ENCODE data around the gene EXD2.

The EXD2 gene

DNA sequence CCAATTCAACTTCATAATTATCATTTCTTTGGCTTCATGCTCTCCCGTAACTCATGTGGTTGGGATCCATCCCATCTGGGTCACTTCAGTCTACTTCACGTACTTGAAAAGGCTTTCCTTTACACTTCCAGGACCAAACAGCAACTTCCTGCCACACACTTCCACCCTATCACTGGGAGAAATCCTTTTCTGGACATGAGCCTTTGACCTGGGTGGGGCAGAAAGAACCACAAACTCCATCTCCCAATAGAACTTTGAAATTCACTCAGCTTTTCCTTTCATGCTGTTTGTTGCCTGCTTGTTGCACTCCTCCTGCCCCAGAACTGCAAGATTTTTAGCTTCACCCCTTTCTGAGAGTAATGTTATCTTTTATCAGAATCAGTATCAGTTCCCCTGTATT lies 50.3 kb downstream of the EXD2 start:
- Histone ChIP-seq H3K36me3 (ENCODE audit: low read depth) (peaks cover 39% of the 10 kb centered on the region), H3K4me3 (ENCODE audit: severe bottlenecking) (no peak overlapping the region), H3K27ac (ENCODE audit: poor library complexity, severe bottlenecking) (no peak overlapping the region), H3K27me3 (ENCODE audit: insufficient read depth, poor library complexity, severe bottlenecking) (no peaks in the 10 kb centered on the region), H3K4me1 (ENCODE audit: insufficient read depth, poor library complexity, severe bottlenecking) (no peaks in the 10 kb centered on the region), H3K9me3 (ENCODE audit: severe bottlenecking) (no peaks in the 10 kb centered on the region)
- DNase-seq (ENCODE audit: low spot score) (no peak), ATAC-seq (ENCODE audit: low read depth) (no peak)
- TF ChIP-seq, protein P1, sequence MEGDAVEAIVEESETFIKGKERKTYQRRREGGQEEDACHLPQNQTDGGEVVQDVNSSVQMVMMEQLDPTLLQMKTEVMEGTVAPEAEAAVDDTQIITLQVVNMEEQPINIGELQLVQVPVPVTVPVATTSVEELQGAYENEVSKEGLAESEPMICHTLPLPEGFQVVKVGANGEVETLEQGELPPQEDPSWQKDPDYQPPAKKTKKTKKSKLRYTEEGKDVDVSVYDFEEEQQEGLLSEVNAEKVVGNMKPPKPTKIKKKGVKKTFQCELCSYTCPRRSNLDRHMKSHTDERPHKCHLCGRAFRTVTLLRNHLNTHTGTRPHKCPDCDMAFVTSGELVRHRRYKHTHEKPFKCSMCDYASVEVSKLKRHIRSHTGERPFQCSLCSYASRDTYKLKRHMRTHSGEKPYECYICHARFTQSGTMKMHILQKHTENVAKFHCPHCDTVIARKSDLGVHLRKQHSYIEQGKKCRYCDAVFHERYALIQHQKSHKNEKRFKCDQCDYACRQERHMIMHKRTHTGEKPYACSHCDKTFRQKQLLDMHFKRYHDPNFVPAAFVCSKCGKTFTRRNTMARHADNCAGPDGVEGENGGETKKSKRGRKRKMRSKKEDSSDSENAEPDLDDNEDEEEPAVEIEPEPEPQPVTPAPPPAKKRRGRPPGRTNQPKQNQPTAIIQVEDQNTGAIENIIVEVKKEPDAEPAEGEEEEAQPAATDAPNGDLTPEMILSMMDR (IDR thresholded peaks at IDR 0.05; ENCODE audit: poor library complexity, severe bottlenecking), result no peak

DNA sequence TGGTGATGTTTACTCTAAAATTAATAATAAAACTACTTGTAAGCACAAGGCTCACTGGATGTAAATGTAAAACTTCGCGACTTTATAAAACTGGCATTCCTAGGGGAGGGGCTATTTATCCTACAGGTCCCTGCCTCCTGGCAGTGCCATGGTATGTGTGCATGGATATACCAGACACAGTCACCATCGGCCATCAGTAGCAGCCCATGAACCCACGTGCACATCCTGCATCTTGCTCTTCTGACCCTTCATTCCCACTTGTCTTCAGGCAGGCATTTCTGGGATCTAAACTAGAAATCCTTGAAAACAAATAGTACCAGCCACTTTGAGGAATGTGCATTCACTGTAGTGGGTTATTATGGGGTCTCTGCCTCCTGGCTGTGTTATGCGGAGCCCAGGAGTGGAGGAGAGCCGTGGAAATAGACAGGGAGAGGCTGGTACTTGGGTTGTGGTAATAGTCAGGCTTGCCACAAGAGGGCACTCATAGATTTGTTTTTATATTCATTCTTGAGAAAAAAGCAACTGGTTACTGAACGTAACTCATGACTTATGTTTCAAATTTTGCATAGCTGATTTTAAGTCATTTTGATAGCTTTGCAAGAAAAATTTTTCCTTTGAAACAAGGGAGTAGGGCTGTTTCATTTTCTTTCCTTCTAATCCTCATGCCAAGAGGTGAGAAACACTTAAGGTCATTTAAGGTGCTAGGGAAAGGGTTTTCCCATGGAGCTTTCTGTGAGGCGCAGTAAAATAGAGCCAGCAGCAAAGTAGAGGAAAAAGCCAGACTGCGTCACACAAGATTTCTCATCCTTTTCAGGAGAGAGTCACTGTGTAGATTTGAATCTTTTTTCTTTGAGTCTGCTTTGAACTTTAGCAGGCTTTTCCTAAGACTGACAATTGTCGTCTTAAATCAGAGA lies 51.3 kb downstream of the EXD2 start:
- Histone ChIP-seq H3K4me1 (ENCODE audit: insufficient read depth, poor library complexity, severe bottlenecking) (no peaks in the 10 kb centered on the region), H3K9me3 (ENCODE audit: severe bottlenecking) (no peaks in the 10 kb centered on the region), H3K4me3 (ENCODE audit: severe bottlenecking) (no peak overlapping the region), H3K27ac (ENCODE audit: poor library complexity, severe bottlenecking) (no peak overlapping the region), H3K36me3 (ENCODE audit: low read depth) (peaks cover 32% of the 10 kb centered on the region), H3K27me3 (ENCODE audit: insufficient read depth, poor library complexity, severe bottlenecking) (no peaks in the 10 kb centered on the region)
- TF ChIP-seq, protein P1 (IDR thresholded peaks at IDR 0.05; ENCODE audit: poor library complexity, severe bottlenecking), result peak; percentile 91
- DNase-seq (ENCODE audit: low spot score), result no peak
- peak; percentile 73; the same call in 1 of the 3 replicates for ATAC-seq (ENCODE audit: low read depth)

DNA sequence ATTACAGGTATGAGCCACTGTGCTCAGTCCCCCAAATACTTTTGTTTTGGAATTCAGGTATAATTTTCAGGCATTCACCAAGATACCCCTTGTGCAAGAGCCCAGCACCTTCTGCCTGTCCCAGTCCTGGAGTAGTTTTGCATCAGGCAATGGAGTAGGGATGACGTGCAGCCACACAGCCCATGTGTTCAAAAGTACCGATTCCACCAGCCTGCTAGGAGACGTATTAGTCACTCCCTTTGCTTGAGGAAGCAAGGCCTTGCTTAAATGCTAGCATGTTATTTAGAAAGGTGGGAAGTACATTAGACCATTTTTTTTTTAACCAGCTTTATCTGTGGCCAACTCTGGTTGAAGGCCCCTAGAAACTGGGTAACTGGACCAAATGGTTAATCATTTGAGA lies 53.6 kb downstream of the EXD2 start:
- DNase-seq (ENCODE audit: low spot score) (no peak), ATAC-seq (ENCODE audit: low read depth) (no peak)
- H3K36me3 ChIP-seq (ENCODE audit: low read depth), result peaks cover 9% of the 10 kb centered on the region
- TF ChIP-seq, protein P1 (IDR thresholded peaks at IDR 0.05; ENCODE audit: poor library complexity, severe bottlenecking), result no peak
- H3K9me3 ChIP-seq (ENCODE audit: severe bottlenecking), result no peaks in the 10 kb centered on the region
- H3K4me1 ChIP-seq (ENCODE audit: insufficient read depth, poor library complexity, severe bottlenecking), result no peaks in the 10 kb centered on the region
- no peak overlapping the region for H3K4me3 ChIP-seq (ENCODE audit: severe bottlenecking)
- no peak overlapping the region for H3K27ac ChIP-seq (ENCODE audit: poor library complexity, severe bottlenecking)
- H3K27me3 ChIP-seq (ENCODE audit: insufficient read depth, poor library complexity, severe bottlenecking), result no peaks in the 10 kb centered on the region

DNA sequence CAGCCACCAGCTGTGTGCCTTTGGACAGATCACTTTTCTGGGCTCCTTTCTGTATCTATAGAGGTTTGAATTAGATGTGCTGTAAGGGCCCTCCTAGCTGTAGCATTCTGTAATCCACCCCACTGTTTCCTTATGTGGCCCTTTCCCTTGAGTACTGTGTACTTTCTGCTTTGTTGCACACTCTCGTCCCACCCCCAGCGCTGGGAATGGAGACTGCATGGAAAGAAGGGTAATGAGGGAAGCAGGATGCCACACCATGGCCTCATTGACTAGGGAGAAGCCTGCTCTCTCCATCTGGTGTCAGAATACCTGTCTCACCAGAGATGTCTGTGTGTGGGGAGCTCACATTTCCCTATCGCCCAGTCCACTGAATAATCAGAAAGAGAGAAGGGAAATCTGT lies 55.0 kb downstream of the EXD2 start:
- TF ChIP-seq, protein P1 (IDR thresholded peaks at IDR 0.05; ENCODE audit: poor library complexity, severe bottlenecking), result no peak
- DNase-seq (ENCODE audit: low spot score) (no peak), ATAC-seq (ENCODE audit: low read depth) (0 out of 3 replicates have a peak, but pooled peaks have one; percentile 19)
- Histone ChIP-seq H3K27me3 (ENCODE audit: insufficient read depth, poor library complexity, severe bottlenecking) (no peaks in the 10 kb centered on the region), H3K4me1 (ENCODE audit: insufficient read depth, poor library complexity, severe bottlenecking) (no peaks in the 10 kb centered on the region), H3K4me3 (ENCODE audit: severe bottlenecking) (no peak overlapping the region), H3K36me3 (ENCODE audit: low read depth) (peaks cover 8% of the 10 kb centered on the region; the same call in 1 of the 2 replicates), H3K9me3 (ENCODE audit: severe bottlenecking) (no peaks in the 10 kb centered on the region), H3K27ac (ENCODE audit: poor library complexity, severe bottlenecking) (no peak overlapping the region)
